Left lobe of liver (tissue), 2 donors: ENCODE results near the gene MEGF6. TPM values are rescaled to one million over a fixed set of nuclear protein-coding genes. Genes with fewer than 3 reads are reported as not detected.
A peak's percentile ranks its signal among the peaks of the same experiment; 100 is the strongest.
"Not testable (repeated sequence)": the region's sequence is repeated elsewhere in the genome, so short reads cannot be mapped to it uniquely, and the experiment has no call there.

Experiments used
- ATAC-seq: fragments of 200-7000 bp; cut with Tn5 transposase; one replicate; pipeline ENCODE4 v1.9.1; 2020; ENCODE audit warnings: mild to moderate bottlenecking, moderate library complexity
- DNase-seq: peaks from one replicate; pipeline ENCODE4 v3.0.0-alpha.2; 2020; ENCODE audit warnings: low spot score
- total RNA-seq: library from RNA; stranded (reverse); gene quantifications from one replicate; pipeline ENCODE4 v1.2.1, GENCODE V29; 2021
- donor health status: DM: no; HTN: no; CAD: no; lungs with moderate emphysema.
- donor health status: DM: no; HTN: yes; CAD: no.

Gene MEGF6
- total RNA-seq, 1 donor from 2014 or later: 6.9 TPM

GRCh38 chr1:3577711-3578432 lies 33.4 kb downstream of the MEGF6 start:
- ATAC-seq: no peak
- DNase-seq: no peak

- ATAC-seq (no peak), DNase-seq (no peak)
These were observed 34.0 kb downstream of the MEGF6 start for GRCh38 chr1:3577300-3577699.

DNA sequence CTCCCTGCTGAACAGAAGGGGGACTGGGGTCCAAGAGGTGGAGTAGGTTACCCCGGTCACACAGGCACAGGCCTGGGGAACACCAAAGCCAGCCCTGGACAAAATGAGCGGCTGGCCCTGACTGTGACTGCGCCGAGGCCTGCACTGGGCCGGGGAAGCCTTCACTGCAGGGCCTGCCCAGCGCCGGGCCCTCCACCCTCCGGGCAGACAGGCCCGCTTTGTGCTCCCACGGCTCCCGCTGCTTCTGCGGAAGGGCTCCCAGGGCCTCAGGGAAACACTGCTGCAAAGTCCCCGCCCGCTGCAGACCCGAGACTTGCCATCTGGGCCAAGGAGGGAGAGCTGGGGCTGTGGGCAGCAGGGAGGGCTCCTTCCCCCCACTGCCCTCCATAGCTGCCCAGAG lies 35.3 kb downstream of the MEGF6 start:
- ATAC-seq: no peak

DNA sequence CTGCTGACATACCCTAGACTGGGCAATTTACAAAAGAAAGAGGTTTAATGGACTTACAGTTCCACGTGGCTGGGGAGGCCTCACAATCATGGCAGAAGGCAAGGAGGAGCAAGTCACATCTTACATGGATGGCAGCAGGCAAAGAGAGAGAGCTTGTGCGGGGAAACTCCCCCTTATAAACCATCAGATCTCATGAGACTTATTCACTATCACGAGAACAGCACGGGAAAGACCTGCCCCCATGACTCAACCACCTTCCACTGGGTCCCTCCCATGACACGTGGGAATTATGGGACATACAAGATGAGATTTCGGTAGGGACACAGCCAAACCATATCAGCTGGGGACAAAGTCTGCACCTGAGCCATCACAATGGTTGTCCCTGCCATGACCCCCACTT lies 35.8 kb downstream of the MEGF6 start:
- ATAC-seq, DNase-seq: not testable (repeated sequence)

More for the DNA sequence above, 35.3 kb downstream of the MEGF6 start:
- no peak for DNase-seq

DNA sequence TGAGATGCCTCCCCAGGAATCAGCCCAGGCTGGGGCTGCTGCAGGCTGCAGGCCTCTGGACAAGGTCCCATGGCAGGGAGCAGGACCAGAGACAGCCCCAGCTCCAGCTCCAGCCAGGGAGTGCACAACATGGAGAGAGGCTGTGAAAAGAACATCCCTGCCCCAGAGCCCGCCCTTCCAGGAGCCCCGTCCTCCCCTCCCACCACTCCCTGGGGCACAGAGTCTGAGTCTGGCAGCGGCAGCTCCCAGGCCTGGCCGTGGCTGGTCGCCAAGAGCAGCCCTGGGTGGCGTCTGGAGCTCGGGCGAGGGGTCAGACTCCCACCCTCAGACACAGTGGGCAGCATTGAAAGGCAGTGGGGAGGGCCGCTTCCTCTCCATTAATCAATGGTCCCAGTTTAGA lies 37.8 kb downstream of the MEGF6 start:
- no peak for DNase-seq
- peak; percentile 23 for ATAC-seq

DNA sequence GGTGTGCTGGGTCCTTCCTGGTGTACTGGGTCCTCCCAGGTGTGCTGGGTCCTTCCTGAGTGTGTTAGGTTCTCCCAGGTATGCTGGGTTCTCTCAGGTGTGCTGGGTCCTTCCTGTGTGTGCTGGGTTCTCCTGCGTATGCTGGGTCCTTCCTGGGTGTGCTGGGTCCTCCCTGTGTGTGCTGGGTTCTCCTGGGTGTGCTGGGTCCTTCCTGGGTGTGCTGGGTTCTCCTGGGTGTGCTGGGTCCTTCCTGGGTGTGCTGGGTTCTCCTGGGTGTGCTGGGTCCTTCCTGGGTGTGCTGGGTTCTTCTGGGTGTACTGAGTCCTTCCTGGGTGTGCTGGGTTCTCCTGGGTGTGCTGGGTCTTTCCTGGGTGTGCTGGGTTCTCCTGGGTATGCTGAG lies 38.7 kb downstream of the MEGF6 start:
- DNase-seq: not testable (repeated sequence)

GRCh38 chr1:3571263-3571662 lies 40.0 kb downstream of the MEGF6 start:
- ATAC-seq (no peak), DNase-seq (no peak)

More for the DNA sequence above, 38.7 kb downstream of the MEGF6 start:
- ATAC-seq: not testable (repeated sequence)

DNA sequence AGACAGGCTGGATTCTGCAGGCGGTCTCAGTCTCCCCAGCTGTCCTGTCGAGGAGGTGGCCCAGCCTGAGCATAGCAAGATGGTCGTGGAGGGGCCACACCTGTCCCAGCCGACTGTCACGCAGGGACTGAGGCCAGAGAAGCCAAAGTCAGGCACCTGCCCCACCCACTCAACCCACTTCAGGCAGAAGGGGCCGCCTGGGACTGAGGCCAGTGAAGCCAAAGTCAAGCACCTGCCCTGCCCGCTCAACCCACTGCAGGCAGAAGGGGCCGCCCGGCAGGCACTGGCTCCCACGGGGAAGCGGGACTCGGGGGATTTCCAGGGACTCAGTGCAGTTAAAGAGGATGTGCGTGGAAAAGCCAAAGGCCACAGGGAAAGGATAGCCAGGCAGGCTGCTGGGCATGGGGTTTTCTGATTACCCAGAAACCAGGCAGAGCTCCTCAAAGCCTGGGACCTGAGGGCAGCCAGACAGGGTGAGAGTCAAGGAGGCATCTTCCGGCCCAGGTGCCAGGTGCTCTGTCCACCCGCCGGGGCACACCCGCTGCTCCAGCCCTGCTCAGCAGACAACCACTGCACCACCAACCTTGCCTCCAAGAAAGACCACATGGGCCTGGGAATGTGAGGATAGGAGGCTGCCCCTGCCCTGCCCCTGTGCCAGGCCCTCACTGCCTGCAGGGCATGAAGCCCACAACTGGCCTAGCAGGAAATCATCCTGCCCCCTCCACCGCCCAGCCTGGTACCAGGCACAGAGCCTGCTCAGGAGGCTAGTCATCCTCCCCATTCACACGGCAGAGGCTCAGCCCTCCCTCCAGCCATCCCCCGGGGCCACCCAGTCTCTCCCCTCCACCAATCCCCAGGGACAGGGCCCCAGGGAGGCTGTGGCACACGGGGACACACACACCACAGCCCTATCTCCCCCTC lies 41.0 kb downstream of the MEGF6 start:
- ATAC-seq: no peak
- DNase-seq: no peak

DNA sequence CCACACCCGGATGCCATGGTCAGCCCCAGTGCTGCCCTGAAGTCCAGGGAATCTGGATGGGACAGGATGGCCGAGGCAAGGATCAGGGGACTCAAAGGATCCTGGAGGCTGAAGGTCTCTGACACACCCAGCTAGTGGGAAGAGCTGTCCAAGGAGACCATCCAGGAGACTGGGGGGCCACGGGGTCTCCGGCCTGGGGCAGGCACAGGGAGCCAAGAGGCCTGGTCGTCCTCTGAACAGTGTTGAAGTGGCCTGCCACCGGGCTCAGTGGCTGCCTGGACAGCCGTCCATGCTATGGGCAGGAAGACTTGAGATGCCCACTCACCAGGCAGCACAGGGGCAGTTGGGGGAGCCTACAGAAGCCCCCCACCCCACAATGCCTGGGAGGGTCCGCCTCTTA lies 41.9 kb downstream of the MEGF6 start:
- ATAC-seq (no peak), DNase-seq (no peak)

GRCh38 chr1:3568815-3569435 lies 42.4 kb downstream of the MEGF6 start:
- DNase-seq (no peak), ATAC-seq (no peak)

DNA sequence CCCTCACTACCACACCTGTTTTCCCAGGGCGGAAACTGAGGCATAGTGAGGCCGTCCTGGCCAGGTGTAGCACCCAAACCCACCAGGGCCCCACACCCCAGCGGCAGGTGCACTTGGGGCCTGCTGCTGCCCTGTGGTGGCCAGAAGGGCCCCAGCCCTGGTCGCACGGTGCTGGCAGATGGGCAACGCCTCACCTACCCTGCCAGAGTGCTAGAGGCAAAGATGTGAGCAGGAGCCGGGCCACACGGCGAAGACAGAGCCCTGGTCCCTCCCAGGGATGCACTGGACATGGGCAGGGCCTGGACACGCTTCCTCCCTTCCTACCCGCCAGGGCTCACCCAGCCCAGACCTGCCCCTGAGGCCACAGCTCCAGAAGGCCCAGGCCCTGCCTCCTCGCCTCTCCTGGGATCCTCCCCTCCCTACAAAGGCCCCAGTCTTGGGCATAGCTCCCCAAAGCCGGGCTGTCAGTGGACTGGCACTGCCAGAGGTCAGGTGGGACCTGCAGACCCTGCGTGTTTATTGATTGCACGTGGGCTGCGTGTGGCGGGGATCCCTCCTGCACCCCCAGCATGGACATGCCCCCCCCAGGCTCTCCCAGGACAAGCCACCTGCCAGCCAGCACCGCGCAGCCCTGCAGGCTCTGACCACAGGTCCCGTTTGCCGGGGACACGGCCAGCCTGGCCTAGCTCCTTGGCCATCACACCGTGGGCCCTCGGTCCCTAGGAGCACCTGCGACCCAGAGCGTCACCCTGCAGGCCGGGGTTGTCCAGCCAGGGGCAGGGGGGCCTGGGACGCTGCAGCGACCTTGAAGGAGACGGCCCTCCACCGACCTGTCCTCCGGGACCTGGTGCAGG lies 44.1 kb downstream of the MEGF6 start:
- no peak for DNase-seq
- ATAC-seq: no peak

DNA sequence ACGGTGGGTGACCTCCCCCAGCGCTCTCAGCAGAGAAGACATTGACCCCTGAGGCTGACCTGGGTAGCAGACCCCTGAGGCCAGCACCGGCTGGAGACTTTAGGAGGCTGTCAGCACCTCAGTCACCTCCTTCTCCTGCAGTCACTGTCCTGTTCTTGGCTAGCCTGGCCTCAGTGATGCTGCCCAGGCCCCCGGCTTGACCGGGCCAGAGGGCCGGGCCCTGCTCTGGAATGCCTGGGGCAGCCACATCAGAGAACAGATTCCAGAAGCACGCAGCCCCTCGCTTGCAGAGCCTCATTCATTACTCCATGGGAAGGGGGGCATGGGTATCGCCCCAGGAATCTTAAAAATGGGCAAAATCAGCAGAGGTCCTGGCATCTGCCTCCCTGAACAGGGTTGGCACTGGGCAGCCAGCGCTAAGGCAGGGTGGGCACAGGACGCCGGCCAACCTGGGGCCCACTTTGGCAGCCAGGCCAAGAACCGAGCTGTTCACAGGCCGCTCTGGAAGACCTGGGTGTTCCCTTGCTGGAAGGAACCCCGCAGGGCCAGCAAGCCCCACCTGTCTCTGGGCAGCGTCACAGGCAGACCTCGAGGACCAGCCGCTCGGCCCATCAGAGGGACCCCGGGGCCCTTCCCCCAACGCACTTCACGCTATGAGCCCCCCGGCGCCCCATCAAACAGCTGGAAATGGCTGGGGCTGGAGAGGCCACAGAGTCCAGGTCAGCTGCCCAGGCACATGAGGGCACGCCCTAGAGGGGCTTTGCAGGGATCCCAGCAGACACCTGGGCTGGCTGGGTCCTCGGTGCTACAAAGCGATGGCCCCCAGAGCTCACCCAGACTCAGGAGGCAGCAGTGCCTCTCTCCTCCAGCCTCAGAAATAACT lies 45.1 kb downstream of the MEGF6 start:
- ATAC-seq (no peak), DNase-seq (no peak)

DNA sequence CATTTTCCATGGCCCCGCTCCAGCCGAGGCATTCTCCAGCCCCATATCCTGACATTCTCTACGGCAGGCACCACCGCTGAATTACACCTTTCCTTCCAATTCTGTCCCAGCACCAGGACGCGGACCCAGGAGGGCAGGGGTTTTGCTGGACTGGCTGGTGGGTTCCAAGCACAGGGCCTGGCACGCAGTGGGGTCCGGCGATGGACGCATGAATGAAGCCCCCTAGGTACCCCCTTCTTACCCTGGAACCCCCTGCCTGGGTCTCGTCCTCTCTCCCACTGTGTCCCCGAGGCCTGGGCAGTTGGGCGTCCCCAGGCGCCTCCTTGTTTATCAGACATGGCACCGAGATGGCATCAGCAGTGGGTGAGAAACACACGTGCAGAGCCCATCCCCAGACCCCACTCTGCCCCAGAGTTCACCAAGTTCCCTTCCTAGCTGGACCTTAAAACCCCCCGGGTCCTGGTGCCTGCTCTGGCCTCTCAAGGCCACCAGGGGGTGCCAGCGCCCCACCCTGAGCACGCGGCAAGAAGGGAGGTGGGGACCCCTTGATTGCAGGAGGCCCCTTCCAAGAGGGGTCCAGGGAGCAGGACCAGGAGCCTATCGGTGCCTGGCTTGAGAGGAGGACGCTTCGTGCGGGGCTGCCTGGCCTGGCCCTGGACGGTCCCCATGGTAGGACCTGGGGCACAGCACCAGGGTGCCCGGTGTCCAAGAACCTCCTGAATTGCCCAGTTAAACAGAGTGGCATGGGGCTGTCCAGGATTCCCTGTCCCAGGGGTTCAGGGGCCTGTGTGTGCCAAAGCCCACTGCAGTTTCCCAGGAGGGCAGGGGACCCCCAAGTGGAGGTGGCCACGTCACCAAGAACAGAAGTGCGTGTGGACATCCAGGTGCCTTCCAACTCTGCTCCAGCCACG lies 46.1 kb downstream of the MEGF6 start:
- ATAC-seq: peak; percentile 43

DNA sequence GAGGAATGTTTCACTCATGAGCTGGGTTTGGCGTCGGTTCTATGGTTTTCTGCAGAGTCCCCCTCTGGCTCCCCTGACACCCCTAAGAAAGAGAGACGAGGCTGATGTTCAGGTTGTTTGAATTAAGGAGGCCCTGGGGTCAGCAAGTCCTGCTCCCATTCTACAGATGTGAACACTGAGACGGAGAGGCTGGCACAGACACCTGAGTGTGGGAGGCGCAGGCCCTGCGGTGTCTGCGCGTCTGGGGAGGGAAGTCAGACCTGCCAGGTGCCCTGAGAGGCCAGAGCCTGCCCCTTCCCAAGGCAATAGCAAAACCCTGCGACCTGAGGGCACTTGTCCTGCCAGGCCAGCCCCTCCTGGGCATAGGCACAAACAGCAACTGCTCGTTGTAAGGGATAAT lies 47.7 kb downstream of the MEGF6 start:
- ATAC-seq: no peak
- DNase-seq: no peak

More for the DNA sequence above, 46.1 kb downstream of the MEGF6 start:
- DNase-seq: no peak

DNA sequence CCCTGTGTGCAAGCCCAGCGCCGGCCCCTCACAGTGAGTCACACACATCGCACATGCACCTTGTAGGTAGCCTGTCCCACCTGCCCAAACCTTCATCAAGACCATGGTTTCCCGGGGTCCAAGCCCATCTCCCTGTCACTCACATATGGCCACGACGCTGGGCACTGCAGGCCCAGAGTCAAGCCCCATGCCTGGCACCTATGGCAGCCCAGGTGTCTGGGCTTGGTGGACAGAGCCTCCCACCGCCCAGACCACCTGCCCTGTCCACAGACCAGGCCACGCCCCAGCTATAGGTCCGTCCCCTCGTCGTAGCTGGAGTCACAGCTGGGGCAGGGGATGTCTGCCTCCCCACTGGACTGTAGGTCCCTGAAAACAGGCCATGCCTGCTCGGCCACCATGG lies 48.2 kb downstream of the MEGF6 start:
- no peak for ATAC-seq
- DNase-seq: no peak

DNA sequence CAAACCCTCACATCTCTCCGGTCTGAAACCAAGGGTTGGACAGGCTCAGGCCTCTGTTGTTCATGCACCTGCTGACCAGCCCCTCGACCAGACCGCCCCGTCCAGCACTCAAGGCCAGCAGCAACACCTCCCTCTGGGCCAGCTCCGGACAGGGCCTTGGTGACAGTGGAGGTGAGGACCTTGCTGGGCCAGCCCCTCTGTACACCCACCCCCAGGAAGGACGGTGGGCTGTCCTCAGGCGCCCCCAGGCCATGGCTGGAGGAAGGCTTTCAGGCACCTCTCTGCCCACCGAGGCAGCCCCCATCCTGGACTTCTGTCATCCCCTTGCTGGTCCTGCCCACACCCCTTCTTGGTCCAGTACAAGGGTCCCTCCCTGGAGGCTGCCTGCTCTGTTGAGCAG lies 48.6 kb downstream of the MEGF6 start:
- DNase-seq: no peak
- no peak for ATAC-seq

DNA sequence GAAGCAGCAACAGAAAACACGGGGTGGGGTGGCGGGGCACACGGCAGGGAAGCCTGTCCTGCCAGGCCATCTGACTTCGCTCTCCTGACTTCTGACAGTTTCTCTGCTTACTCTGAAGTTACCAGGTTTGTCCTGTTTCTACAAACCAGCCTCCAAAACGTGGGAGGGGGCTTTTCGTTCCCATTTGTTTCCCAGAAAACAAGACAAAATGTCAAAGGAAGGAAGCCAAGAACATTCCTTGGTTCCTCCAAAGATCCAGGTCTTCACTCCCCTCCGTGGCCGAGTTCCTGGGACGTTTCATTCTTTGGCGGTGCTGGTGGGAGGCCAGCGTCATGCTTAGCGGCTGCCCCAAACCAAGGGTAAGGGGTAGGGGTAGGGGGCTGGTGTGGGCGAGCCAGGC lies 49.6 kb downstream of the MEGF6 start:
- no peak for ATAC-seq
- DNase-seq: no peak

- no peak for DNase-seq
- no peak for ATAC-seq
These were observed 50.3 kb downstream of the MEGF6 start for GRCh38 chr1:3560981-3561380.
